ENCODE results near the gene AEBP1.
A peak's percentile ranks its signal among the peaks of the same experiment; 100 is the strongest.

AEBP1 gene

GRCh38 chr7:44142028-44142427 is 37.9 kb downstream of the AEBP1 start:
- DNase-seq = no peak

GRCh38 chr7:44143646-44144250 is 39.6 kb downstream of the AEBP1 start:
- no peak for DNase-seq

- no peak for DNase-seq
Measured at GRCh38 chr7:44144426-44144967, 40.4 kb downstream of the AEBP1 start.

GRCh38 chr7:44144968-44145478 is 40.9 kb downstream of the AEBP1 start:
- DNase-seq = no peak

GRCh38 chr7:44145479-44145968 is 41.4 kb downstream of the AEBP1 start:
- DNase-seq = no peak

- peak in 8 of 14 donors; percentile 26 to 68 (median 56) for DNase-seq
Measured at GRCh38 chr7:44145969-44146911, 42.1 kb downstream of the AEBP1 start.

- peak in 1 of 14 donors; percentile 20 for DNase-seq
Measured at GRCh38 chr7:44147026-44147991, 43.2 kb downstream of the AEBP1 start.

- no peak for DNase-seq
Measured at GRCh38 chr7:44148166-44148565, 44.0 kb downstream of the AEBP1 start.

GRCh38 chr7:44148961-44149536 is 44.9 kb downstream of the AEBP1 start:
- no peak for DNase-seq

- no peak for DNase-seq
Measured at GRCh38 chr7:44149571-44150465, 45.7 kb downstream of the AEBP1 start.

GRCh38 chr7:44150466-44150832 is 46.3 kb downstream of the AEBP1 start:
- no peak for DNase-seq

GRCh38 chr7:44150966-44151941 is 47.1 kb downstream of the AEBP1 start:
- DNase-seq = peak in 1 of 14 donors; percentile 51

- no peak for DNase-seq
Measured at GRCh38 chr7:44151956-44152355, 47.8 kb downstream of the AEBP1 start.

- no peak for DNase-seq
Measured at GRCh38 chr7:44152971-44153947, 49.1 kb downstream of the AEBP1 start.

- no peak for DNase-seq
Measured at GRCh38 chr7:44153948-44154335, 49.8 kb downstream of the AEBP1 start.

- no peak for DNase-seq
Measured at GRCh38 chr7:44154703-44155102, 50.6 kb downstream of the AEBP1 start.

GRCh38 chr7:44155191-44156185 is 51.3 kb downstream of the AEBP1 start:
- DNase-seq = peak in 1 of 14 donors; percentile 92

Measured in C1 segment of cervical spinal cord (tissue), 14 donors.